ENCODE results near the gene STRA8. TPM values are rescaled to one million over a fixed set of nuclear protein-coding genes. Genes with fewer than 3 reads are reported as not detected.

The STRA8 gene
- total RNA-seq, 1 experiment from 2014 or later: not detected

GRCh38 chr7:135265637-135266036, 32.0 kb downstream of the STRA8 start:
- no peak overlapping the region for H4K8ac ChIP-seq (replicated peaks; ENCODE audit: insufficient read length, low read depth, low read length)
- no peaks in the 10 kb centered on the region for H3K27me3 ChIP-seq (ENCODE audit: insufficient read depth, low read length)
- no peak overlapping the region for H3K18ac ChIP-seq (ENCODE audit: insufficient read length, low read depth, low read length)
- H3K14ac ChIP-seq (ENCODE audit: insufficient read depth, low read length): no peak overlapping the region
- H4K91ac ChIP-seq (ENCODE audit: insufficient read length, low read depth, low read length): no peak overlapping the region
- H3K79me2 ChIP-seq (ENCODE audit: insufficient read depth, low read length): no peaks in the 10 kb centered on the region
- no peak overlapping the region for H3T11ph ChIP-seq (ENCODE audit: low read length)
- H3K4ac ChIP-seq (ENCODE audit: low read depth, low read length): no peak overlapping the region
- no peak overlapping the region for H2BK15ac ChIP-seq (ENCODE audit: low read depth, low read length)
- peaks cover 0 to 9% (median 0%) of the 10 kb centered on the region in 3 experiments; a peak in 2 of 7 replicates for H3K36me3 Mint-ChIP-seq (ENCODE audit: insufficient read depth in 1 of 3, low read depth in 3 of 3)
- no peak overlapping the region for H3K23ac ChIP-seq (ENCODE audit: insufficient read length, low read depth, low read length)
- H3K4me3 Mint-ChIP-seq: no peak overlapping the region
- H3K27ac Mint-ChIP-seq: no peak overlapping the region
- no peaks in the 10 kb centered on the region for H3K9me3 ChIP-seq (ENCODE audit: control insufficient read depth, low read depth, low read length)
- H2AK5ac ChIP-seq (ENCODE audit: insufficient read length, low read length): no peak overlapping the region
- no CpG with 5 or more reads among the region's 1 CpG for WGBS (ENCODE audit: extremely low coverage, insufficient read length, low lambda C conversion rate)
- no peaks in the 10 kb centered on the region for H3K23me2 ChIP-seq (ENCODE audit: insufficient read length, low read depth, low read length, poor library complexity, severe bottlenecking)
- no peak overlapping the region for H2BK120ac ChIP-seq (ENCODE audit: low read depth, low read length, poor library complexity, severe bottlenecking)
- H4K5ac ChIP-seq (ENCODE audit: insufficient read length, low read depth, low read length): no peak overlapping the region
- no peaks in the 10 kb centered on the region for H3K79me1 ChIP-seq (ENCODE audit: insufficient read depth, low read depth, low read length, poor library complexity, severe bottlenecking)
- 0 out of 4 replicates have a peak, but pooled peaks cover 0 to 2% of the 10 kb centered on the region in 2 experiments for H3K4me1 Mint-ChIP-seq
- no peak for DNase-seq
- no peak overlapping the region for H3K4me2 ChIP-seq (ENCODE audit: insufficient read depth, insufficient read length, low read length)
- H3K27ac ChIP-seq (ENCODE audit: insufficient read length, low read depth, low read length): no peak overlapping the region
- H3K56ac ChIP-seq (ENCODE audit: insufficient read length, low read depth, low read length): no peak overlapping the region
- no peak overlapping the region for H3K9ac ChIP-seq (ENCODE audit: extremely low read depth, insufficient read length, low read length)
- no peaks in the 10 kb centered on the region for H3K4me1 ChIP-seq (ENCODE audit: insufficient read depth, low read length)
- no peaks in the 10 kb centered on the region; the same call in 1 of the 2 replicates for H3K27me3 Mint-ChIP-seq (ENCODE audit: low read depth)
- H2BK12ac ChIP-seq (ENCODE audit: insufficient read length, low read depth, low read length): no peak overlapping the region
- H2BK20ac ChIP-seq (ENCODE audit: low read depth, low read length, poor library complexity, severe bottlenecking): no peak overlapping the region
- TF ChIP-seq CTCF (conservative IDR thresholded peaks at IDR 0.05): no peak
- H3K9me3 Mint-ChIP-seq: peaks cover 11 to 13% of the 10 kb centered on the region in 2 experiments; a peak in 4 of 5 replicates
- H4K20me1 ChIP-seq (ENCODE audit: control insufficient read depth, insufficient read depth, insufficient read length): no peaks in the 10 kb centered on the region
- no peak overlapping the region for H2BK5ac ChIP-seq (ENCODE audit: insufficient read length, low read length)
- H2AFZ ChIP-seq (ENCODE audit: low read length): no peak overlapping the region

Measured in H9 (cell line).